ENCODE measurements around the gene STAC.
"Not testable (repeated sequence)": the region's sequence is repeated elsewhere in the genome, so short reads cannot be mapped to it uniquely, and the experiment has no call there.

Gene STAC

GRCh38 chr3:36480911-36481648 lies 100.8 kb downstream of the STAC start:
- DNase-seq (ENCODE audit: low read depth) = peak; percentile 48

DNA sequence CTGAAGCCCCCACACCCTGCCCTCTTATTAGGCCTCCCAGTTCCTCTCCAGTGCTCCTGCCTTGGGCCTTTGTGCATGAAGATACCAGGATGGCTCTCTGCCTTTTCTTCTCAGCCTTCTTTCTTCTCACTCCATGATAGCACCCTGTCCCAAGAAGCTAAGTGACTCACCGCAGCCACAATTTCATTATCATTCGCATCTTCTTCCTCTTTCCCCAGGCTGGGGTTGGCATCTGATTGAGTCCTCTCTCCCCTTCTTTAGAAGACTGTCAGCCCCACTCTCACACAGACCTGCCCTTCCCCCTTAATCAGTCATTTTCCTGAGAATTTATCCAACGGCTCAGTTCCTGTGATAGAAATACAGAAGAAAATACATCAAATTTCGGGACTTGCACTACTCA lies 102.0 kb downstream of the STAC start:
- no peak for DNase-seq (ENCODE audit: low read depth)

- no peak for DNase-seq (ENCODE audit: low read depth)
These were observed 102.6 kb downstream of the STAC start for GRCh38 chr3:36482880-36483279.

GRCh38 chr3:36483709-36484108 lies 103.4 kb downstream of the STAC start:
- DNase-seq (ENCODE audit: low read depth) = no peak

- DNase-seq (ENCODE audit: low read depth) = peak; percentile 39
These were observed 104.1 kb downstream of the STAC start for GRCh38 chr3:36484386-36484785.

DNA sequence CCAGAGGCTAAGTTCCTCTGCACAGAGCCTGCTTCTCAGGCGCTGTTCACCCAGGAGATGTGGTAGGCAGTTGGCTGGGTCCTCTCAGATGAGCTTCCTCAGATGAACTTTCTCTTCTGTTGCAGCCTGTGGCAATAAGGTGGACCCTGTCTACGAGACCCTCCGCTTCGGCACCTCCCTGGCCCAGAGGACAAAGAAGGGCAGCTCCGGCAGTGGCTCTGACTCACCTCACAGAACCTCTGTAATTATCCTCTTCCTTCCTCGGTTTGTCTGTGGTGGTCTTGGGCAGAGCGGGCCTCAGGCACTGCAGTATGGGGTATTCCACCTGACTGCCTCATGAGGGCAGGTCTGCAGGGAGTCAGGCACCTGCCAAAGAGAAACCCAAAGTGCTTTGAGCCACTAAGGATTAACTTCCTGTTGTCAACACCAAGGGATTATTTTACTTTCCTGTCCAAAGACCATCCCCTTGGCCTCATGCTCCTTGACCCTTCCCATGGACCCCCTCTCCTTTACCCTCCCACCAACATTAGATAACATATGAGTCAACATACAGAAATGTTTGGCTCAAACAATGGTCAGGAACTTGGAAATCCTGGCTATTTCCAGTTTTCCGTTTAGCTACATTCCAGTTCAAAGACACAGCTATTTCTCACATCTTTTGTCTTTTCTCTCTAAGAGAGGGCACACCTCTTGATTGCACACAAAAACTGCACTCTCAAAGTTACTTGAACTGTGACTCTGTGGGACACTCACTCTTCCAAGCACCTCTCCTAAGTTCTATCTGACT lies 105.9 kb downstream of the STAC start:
- no peak for DNase-seq (ENCODE audit: low read depth)

- DNase-seq (ENCODE audit: low read depth) = no peak
These were observed 107.3 kb downstream of the STAC start for GRCh38 chr3:36487616-36488015.

DNA sequence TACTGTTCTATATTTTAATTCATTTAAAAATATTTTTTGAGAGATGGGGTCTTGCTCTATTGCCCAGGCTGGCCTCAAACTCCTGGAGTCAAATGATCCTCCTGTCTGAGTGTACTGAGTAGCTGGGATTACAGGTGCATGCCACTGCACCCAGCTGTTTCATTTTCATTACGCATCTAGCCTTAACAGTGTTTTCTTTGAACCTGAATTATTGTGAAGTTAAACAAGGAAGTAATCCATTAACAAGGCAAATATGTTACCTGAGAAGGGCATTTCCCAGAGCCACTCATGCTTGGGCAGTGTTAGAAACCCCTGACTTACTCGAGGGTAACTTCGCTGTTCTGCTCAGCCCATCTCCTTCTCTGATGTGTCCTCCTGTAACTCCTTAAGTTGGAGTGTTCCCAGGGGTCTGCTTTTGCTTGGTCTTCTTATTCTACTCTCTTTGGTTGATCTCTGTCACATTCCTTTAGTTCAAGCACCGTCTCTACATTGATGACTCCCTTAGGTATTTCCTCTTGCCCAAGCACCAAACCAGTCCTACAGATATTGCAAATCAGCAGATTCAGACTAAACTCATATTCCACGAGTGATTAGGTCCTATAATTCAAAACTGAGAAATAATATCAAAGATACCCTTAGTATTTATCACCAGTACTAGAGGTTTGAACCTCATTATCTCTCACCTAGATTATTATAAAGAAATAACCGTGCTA lies 107.9 kb downstream of the STAC start:
- no peak for DNase-seq (ENCODE audit: low read depth)

GRCh38 chr3:36489101-36489500 lies 108.8 kb downstream of the STAC start:
- DNase-seq (ENCODE audit: low read depth) = no peak

- DNase-seq (ENCODE audit: low read depth) = no peak
These were observed 109.5 kb downstream of the STAC start for GRCh38 chr3:36489679-36490425.

GRCh38 chr3:36493051-36493450 lies 112.7 kb downstream of the STAC start:
- no peak for DNase-seq (ENCODE audit: low read depth)

- peak; percentile 92 for DNase-seq (ENCODE audit: low read depth)
These were observed 114.3 kb downstream of the STAC start for GRCh38 chr3:36494461-36495109.

- DNase-seq (ENCODE audit: low read depth) = peak; percentile 89
These were observed 116.7 kb downstream of the STAC start for GRCh38 chr3:36496684-36497633.

GRCh38 chr3:36500053-36500452 lies 119.7 kb downstream of the STAC start:
- DNase-seq (ENCODE audit: low read depth) = not testable (repeated sequence)

- DNase-seq (ENCODE audit: low read depth) = no peak
These were observed 121.3 kb downstream of the STAC start for GRCh38 chr3:36501616-36502015.

GRCh38 chr3:36505393-36505792 lies 125.1 kb downstream of the STAC start:
- no peak for DNase-seq (ENCODE audit: low read depth)

DNA sequence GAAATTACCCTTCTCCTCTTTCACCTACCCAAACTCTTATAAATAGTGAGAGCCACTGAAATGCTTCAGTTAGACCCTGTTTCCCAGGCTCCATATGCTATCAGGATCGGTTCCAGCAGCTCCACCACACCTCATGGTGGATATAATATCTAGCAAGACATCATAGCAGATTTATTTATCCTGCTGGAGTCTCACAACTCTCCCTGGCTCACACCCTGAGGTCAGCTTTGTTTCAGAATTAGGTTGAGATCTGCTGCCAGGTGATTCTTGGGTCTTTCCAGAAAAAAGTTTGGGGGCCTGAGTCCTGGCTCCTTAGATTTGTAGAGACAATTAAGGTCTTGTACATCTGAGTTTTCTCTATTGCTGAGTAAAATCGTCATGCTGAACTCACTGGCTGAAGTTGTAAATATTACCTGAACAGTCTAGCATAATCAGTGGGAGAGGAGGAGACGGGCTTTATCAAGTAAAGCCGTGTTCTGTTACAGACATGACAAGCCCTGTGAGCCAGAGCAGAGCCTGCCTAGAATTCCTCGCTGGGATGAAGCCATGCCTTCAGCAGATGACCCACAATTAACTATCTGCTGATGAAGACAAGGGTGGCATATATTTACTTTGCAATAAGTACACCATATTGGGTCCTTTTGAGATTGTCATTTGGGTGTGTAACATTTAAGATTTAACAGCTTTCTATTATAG lies 131.6 kb downstream of the STAC start:
- no peak for DNase-seq (ENCODE audit: low read depth)

DNA sequence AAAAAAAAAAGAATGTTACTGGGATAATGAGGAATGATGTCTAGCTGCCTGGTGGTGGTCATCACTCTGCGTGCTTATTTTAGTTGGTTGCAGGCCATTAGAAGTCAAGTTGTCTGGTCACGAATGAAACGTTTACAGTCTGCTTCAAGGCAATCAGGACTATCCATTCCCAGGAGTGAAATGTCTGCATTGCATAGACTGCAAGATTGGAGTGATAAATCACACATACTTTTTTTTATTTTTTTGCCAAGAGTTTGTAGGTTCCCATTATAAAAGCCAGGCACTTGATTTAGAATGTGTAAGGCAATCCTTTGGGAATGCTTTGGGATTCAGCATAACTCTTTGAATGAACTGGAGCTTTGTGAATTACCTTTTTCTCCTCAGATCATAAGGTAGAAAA lies 132.3 kb downstream of the STAC start:
- DNase-seq (ENCODE audit: low read depth) = no peak

DNA sequence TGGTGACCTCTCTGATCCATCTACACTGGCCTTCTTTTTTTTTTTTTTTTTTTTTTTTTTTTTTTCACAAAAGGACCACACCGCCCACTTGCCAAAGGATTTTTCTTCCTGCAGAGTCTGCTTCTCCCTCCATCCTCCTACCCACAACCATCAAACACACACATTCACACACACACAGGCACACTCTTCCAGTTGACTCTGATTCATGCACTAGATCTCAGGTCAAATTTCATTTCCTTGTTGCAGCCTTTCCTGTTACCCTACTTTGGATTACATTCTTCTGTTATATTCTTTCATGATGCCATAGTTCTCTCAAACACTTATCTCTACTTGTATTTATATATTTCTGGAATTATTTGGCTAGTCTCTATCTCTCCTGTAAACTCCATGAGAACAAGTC lies 133.9 kb downstream of the STAC start:
- DNase-seq (ENCODE audit: low read depth) = no peak

- no peak for DNase-seq (ENCODE audit: low read depth)
These were observed 139.4 kb downstream of the STAC start for GRCh38 chr3:36519682-36520081.
